Bone marrow (tissue), 2 donors: ENCODE measurements around the gene PRDM16.

Source experiments
- DNase-seq, 2 donors: peaks; one replicate each; lab custom pipeline; 2025; lab: John Stamatoyannopoulos, UW

The PRDM16 gene

DNA sequence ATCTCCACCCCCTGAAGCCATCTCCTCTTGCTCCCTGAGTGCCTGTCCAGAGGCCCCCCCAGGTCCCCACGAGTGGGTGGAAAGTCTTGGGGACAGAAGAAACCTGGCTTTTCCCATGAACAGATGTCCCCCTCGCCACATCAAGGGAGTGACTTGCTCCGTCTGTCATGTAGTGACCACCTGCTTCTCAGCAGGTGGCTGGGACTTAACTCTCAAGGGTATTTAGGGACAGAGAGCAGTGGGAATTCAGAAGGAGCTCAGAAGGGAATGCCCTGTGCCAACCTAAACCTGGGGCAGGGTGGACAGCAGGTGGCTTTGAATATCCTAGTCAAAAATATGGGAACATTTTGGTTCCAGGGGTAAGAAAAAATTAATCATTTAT, 139.8 kb downstream of the PRDM16 start:
- no peak for DNase-seq

GRCh38 chr1:3209201-3209600, 140.2 kb downstream of the PRDM16 start:
- no peak for DNase-seq

DNA sequence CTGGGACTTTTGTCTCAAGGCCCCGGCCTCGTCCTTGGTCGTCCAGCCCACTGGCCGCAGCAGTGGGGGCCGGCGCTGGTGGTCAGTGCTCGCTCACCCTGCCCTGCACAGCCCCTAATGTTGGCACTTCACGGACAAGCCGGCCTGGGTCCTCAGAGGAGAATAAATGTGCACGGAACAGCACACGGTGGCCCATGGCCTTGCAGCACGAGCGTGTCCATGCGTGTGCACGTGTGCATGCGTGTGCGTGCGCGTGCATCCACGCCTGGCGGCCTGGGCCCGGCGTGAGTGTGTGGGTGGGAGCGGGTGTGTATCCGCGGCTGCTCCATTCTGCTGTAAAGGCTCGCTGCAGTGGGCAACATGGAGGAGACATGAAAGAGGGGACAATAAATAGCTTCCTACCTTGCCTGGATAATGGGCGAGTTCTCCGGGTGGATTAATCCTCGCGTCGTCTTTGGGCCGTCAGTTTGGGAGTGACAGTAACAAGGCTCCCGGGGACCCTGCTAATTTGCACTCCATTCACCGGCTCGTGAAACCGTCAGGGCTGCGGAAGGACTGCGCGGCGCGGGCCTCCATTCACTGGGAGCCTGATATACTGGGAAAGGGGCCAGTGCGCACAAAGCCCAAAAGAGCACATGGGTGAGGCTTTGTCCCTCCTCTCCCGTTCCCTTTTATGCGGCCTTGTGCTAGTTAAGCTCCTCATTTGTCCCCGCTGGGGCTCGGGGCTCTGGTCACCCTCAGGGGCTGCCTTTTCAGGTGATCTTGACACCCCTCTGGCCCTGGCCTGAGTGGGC, 142.8 kb downstream of the PRDM16 start:
- no peak for DNase-seq

GRCh38 chr1:3212453-3213355, 143.7 kb downstream of the PRDM16 start:
- DNase-seq, result no peak

DNA sequence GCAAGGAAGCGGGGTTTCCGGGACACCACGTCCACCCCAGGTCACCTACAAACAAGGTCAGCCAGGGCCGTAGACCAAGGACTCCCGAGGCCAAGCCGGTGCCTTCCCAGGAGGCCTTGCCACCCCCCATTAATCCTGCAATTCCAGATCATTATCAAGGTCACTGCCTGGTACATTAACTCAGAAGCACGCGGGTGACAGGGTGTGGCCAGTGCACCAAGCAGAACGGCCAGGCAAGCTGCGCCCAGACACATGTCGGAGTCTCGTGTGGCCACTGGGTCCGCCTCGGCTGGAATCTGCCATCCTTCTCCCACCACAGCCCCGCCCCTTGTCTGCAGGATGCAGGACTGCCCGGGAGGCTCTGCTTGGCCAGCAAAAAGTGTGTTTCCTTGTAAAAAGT, 144.7 kb downstream of the PRDM16 start:
- DNase-seq, result no peak

DNA sequence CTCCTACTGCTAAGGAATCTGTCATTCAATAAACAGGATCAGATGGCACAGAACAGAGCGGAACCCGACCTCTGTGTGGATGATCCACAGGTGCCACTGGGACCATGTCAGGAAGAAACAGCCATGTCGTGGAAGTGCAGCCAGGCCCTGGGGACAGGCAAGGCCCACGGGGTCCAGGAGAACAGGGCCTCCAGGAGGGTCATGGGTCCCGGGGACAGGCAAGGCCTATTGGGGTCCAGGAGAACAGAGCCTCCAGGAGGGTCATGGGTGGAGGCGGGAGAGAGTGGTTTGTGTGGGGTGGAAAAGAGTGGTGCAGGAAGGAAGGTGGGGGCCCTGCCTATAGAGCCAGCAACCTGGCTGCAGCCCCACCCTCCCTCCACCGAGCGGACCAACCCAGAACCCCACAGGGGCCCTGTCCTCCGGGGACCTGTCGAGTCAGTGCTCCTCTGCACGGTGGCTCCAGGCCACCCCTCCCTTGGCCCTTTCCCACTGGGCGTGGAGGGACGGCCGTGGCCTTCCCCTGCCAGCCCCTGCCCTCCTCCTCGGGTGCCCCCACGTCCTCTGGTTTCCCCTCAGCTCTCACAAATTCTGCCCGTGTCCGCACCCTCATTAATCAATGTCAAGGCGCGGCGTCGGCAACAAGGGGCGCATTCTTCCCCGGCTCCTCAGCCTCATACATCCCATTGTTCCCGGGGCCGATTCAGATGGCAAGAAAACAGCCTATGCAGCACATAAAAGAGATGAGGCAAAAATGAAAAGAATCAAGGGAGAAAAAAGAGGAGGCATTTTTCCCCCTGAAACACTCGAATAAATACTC, 146.4 kb downstream of the PRDM16 start:
- no peak for DNase-seq

DNA sequence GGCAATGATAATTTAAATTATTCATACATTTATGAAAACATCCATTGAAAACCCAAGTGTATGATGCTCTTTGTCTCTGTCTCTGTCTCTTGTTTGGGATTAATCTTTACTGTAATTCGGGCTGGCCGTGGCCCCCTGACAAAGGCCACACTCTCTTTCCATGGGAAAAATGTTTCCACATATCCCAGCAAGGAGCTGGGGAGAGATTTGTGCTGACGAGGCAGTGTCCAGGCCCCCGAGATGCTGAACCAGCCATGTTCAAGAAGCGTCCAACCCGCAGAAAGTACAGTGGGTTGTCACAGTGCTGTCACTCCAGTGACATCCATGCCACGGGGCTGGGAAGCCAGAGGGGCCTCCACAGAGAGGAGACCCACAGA, 147.0 kb downstream of the PRDM16 start:
- no peak for DNase-seq

GRCh38 chr1:3217181-3217641, 148.2 kb downstream of the PRDM16 start:
- DNase-seq, result no peak

- no peak for DNase-seq
Observed at GRCh38 chr1:3217979-3218679, 149.1 kb downstream of the PRDM16 start.

- no peak for DNase-seq
Observed at GRCh38 chr1:3219005-3219790, 150.2 kb downstream of the PRDM16 start.

- no peak for DNase-seq
Observed at GRCh38 chr1:3219791-3220467, 150.9 kb downstream of the PRDM16 start.

GRCh38 chr1:3221112-3222041, 152.4 kb downstream of the PRDM16 start:
- no peak for DNase-seq

DNA sequence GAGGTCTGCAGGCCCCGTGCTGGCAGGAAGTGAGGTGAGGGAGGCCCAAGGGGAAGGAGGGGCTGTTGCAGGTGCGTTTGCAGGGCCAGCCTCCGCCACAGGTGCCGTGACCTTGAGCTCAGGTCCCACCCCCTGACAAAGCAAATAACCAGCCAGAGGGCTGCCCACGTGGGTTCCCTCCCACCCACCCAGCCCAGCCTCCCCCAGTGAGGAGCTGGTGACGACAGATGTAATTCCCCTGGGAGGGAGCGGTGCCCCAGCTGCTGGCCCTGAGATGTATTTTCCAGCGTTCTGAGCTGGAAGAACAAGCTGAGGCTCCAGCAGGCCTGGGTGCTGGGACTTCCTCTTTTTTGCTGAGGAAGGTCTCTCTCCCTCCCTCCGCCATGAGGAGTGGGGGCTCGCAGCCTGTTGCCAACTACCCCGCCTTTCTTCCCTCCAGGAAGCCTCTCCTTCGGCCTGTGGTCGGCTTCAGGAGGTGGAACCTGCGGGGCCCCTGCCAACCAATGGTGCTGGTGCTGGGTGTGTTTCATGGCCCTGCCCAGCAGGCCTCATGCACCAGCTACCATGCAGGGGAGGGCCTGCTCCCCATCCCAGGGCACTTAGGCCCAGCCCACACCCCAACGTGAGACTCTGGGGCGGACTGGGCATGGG, 153.2 kb downstream of the PRDM16 start:
- DNase-seq, result peak; percentile 7 to 36

GRCh38 chr1:3225661-3226060, 156.7 kb downstream of the PRDM16 start:
- DNase-seq, result no peak

- DNase-seq, result no peak
Observed at GRCh38 chr1:3226191-3226590, 157.2 kb downstream of the PRDM16 start.

GRCh38 chr1:3226701-3227350, 157.8 kb downstream of the PRDM16 start:
- no peak for DNase-seq

- no peak for DNase-seq
Observed at GRCh38 chr1:3227351-3227704, 158.3 kb downstream of the PRDM16 start.

DNA sequence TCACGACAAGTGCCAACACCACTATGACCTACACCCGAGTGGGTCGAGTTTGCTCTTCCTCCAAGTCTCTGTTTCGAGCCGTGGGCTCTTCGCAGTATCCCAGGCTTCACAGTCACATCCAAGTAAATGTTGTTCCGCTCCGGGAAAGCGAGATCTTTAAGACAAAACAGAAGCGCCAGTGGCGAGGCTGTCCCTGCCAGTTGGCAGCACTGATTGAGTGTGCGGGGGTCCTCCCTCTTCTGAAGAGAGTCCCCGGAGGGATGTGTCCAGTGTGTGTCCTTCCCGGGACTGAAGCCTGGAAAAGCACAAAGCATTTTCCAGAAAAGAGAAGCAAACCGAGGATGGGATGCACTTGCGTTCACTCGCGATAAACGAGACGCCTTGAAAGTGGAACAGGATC, 158.9 kb downstream of the PRDM16 start:
- DNase-seq, result no peak
